Tibial artery (tissue), 4 donors: ENCODE data around the gene NSL1.

ENCODE experiments used
- DNase-seq, 2 donors: peaks; one replicate each; pipeline ENCODE4 v3.0.0-alpha.2; 2019
- H3K27ac ChIP-seq, 2 donors: fragments of 200-600 bp; sonication (generic) in 1 of 2; 1 replicate in 1 of 2; 2 replicates in 1 of 2; pipeline ENCODE4 v1.5.1; 2018 to 2019; ENCODE audit warnings: mild to moderate bottlenecking in 1 of 2
- H3K27me3 ChIP-seq, 2 donors: fragments of 200-600 bp; sonication (generic) in 1 of 2; one replicate each; pipeline versions ENCODE4 v1.5.1 to v1.6.0; 2016 to 2019
- H3K36me3 ChIP-seq, 3 donors: fragments of 200-600 bp; sonication (generic) in 2 of 3; one replicate each; pipeline ENCODE4 v1.5.1; 2016 to 2019; ENCODE audit warnings: mild to moderate bottlenecking in 2 of 3
- H3K4me1 ChIP-seq, 4 donors: fragments of 200-600 bp; sonication (generic) in 2 of 4; 1 replicate in 3 of 4; 2 replicates in 1 of 4; pipeline ENCODE4 v1.5.1; 2016 to 2019
- H3K4me3 ChIP-seq, 2 donors: fragments of 200-600 bp; sonication (generic) in 1 of 2; 1 replicate in 1 of 2; 2 replicates in 1 of 2; pipeline ENCODE4 v1.5.1; 2018 to 2019; ENCODE audit warnings: mild to moderate bottlenecking in 2 of 2
- H3K9me3 ChIP-seq, 3 donors: fragments of 200-600 bp; sonication (generic) in 1 of 3; one replicate each; pipeline ENCODE4 v1.5.1; 2016 to 2019
- CTCF ChIP-seq, 2 experiments: fragments of 200-600 bp in 1 of 2; fragments of 450-650 bp in 1 of 2; IDR thresholded peaks; one replicate each; pipeline ENCODE4 v1.5.1; 2017 to 2019; ENCODE audit warnings: antibody characterized with exemption in 2 of 2, mild to moderate bottlenecking in 1 of 2, moderate library complexity in 1 of 2
- intact Hi-C: fragments of 100-400 bp; cut with DNase I; formaldehyde crosslinking; loops from one replicate; pipeline ENCODE4 v1.15.0; 2023; ENCODE audit warnings: low total_unique reads

NSL1 gene

GRCh38 chr1:212754193-212754592 is 37.4 kb downstream of the NSL1 start:
- DNase-seq = no peak
- intact Hi-C loops = no loop called here
- Histone ChIP-seq H3K27ac (no peak overlapping the region), H3K9me3 (no peaks in the 10 kb centered on the region), H3K27me3 (no peaks in the 10 kb centered on the region), H3K4me1 (peaks cover 0 to 24% (median 0%) of the 10 kb centered on the region in 4 donors), H3K4me3 (no peak overlapping the region), H3K36me3 (no peaks in the 10 kb centered on the region)
- no peak for TF ChIP-seq CTCF (IDR thresholded peaks at IDR 0.05)

GRCh38 chr1:212753749-212754148 is 37.8 kb downstream of the NSL1 start:
- Histone ChIP-seq H3K27ac (no peak overlapping the region), H3K9me3 (no peaks in the 10 kb centered on the region), H3K36me3 (no peaks in the 10 kb centered on the region), H3K4me1 (peaks cover 0 to 24% (median 0%) of the 10 kb centered on the region in 4 donors), H3K27me3 (no peaks in the 10 kb centered on the region), H3K4me3 (no peak overlapping the region)
- TF ChIP-seq CTCF (IDR thresholded peaks at IDR 0.05) = no peak
- DNase-seq = no peak
- intact Hi-C loops = no loop called here

- H3K36me3 ChIP-seq = no peaks in the 10 kb centered on the region
- no peaks in the 10 kb centered on the region for H3K9me3 ChIP-seq
- H3K27ac ChIP-seq = no peak overlapping the region
- peak overlapping the region in 1 of 2 donors; percentile 19 for H3K4me3 ChIP-seq
- DNase-seq = no peak
- intact Hi-C loops = no loop called here
- no peak for TF ChIP-seq CTCF (IDR thresholded peaks at IDR 0.05)
- H3K4me1 ChIP-seq = peaks cover 0 to 24% (median 0%) of the 10 kb centered on the region in 4 donors
- H3K27me3 ChIP-seq = no peaks in the 10 kb centered on the region
These were observed 38.6 kb downstream of the NSL1 start for GRCh38 chr1:212752934-212753497.

- peaks cover 0 to 24% (median 0%) of the 10 kb centered on the region in 4 donors for H3K4me1 ChIP-seq
- no peaks in the 10 kb centered on the region for H3K36me3 ChIP-seq
- H3K9me3 ChIP-seq = no peaks in the 10 kb centered on the region
- no peak for TF ChIP-seq CTCF (IDR thresholded peaks at IDR 0.05)
- intact Hi-C loops = no loop called here
- peak overlapping the region in 1 of 2 donors; percentile 10 for H3K27ac ChIP-seq
- H3K4me3 ChIP-seq = peak overlapping the region in 1 of 2 donors; percentile 19
- no peak for DNase-seq
- no peaks in the 10 kb centered on the region for H3K27me3 ChIP-seq
These were observed 39.2 kb downstream of the NSL1 start for GRCh38 chr1:212752252-212752933.

- intact Hi-C loops = no loop called here
- peak; percentile 40 to 57 for TF ChIP-seq CTCF (IDR thresholded peaks at IDR 0.05)
- H3K4me3 ChIP-seq = no peak overlapping the region
These were observed 41.6 kb downstream of the NSL1 start for GRCh38 chr1:212749821-212750535.

More at GRCh38 chr1:212749821-212750535, 41.6 kb downstream of the NSL1 start:
- Histone ChIP-seq H3K36me3 (no peaks in the 10 kb centered on the region), H3K4me1 (peaks cover 0 to 24% (median 0%) of the 10 kb centered on the region in 4 donors), H3K27me3 (no peaks in the 10 kb centered on the region), H3K27ac (no peak overlapping the region), H3K9me3 (no peaks in the 10 kb centered on the region)
- no peak for DNase-seq
